HEK293T (cell line): ENCODE data around the gene MFSD6.

Experiments
- ELF4 ChIP-seq: fragments of 450-650 bp; IDR thresholded peaks from 2 replicates; pipeline ENCODE4 v1.6.1; 2017; ENCODE audit warnings: antibody characterized with exemption
- FOXK2 ChIP-seq: fragments of 450-650 bp; IDR thresholded peaks from 2 replicates; pipeline ENCODE4 v1.6.1; 2016; ENCODE audit warnings: mild to moderate bottlenecking
- FOXM1 ChIP-seq: fragments of 450-650 bp; IDR thresholded peaks from 2 replicates; pipeline ENCODE4 v1.6.1; 2017; ENCODE audit warnings: mild to moderate bottlenecking, borderline replicate concordance
- PKNOX1 ChIP-seq: fragments of 450-650 bp; IDR thresholded peaks from 2 replicates; pipeline ENCODE4 v1.6.1; 2016
- SP1 ChIP-seq: fragments of 450-650 bp; IDR thresholded peaks from 2 replicates; pipeline ENCODE4 v1.6.1; 2017
- SUZ12 ChIP-seq: fragments of 450-650 bp; IDR thresholded peaks from 2 replicates; pipeline ENCODE4 v1.6.1; 2016; ENCODE audit warnings: mild to moderate bottlenecking
- ZNF384 ChIP-seq: fragments of 450-650 bp; IDR thresholded peaks from 2 replicates; pipeline ENCODE4 v1.6.1; 2016

- TF ChIP-seq FOXM1: no peak
- no peak for TF ChIP-seq ZNF384
- no peak for TF ChIP-seq ELF4
- TF ChIP-seq FOXK2: no peak
- no peak for TF ChIP-seq SUZ12
- TF ChIP-seq SP1: no peak
- no peak for TF ChIP-seq PKNOX1
Measured at GRCh38 chr2:190417045-190417842, 9.1 kb downstream of the MFSD6 start.
